ENCODE data around the gene IGF2BP2. TPM values are rescaled to one million over a fixed set of nuclear protein-coding genes. Genes with fewer than 3 reads are reported as not detected.

Gene IGF2BP2
- total RNA-seq, 1 donor from 2014 or later = 9.0 TPM

- DNase-seq (ENCODE audit: low spot score) = no peak
Observed at GRCh38 chr3:185767002-185767688, 57.7 kb downstream of the IGF2BP2 start.

DNA sequence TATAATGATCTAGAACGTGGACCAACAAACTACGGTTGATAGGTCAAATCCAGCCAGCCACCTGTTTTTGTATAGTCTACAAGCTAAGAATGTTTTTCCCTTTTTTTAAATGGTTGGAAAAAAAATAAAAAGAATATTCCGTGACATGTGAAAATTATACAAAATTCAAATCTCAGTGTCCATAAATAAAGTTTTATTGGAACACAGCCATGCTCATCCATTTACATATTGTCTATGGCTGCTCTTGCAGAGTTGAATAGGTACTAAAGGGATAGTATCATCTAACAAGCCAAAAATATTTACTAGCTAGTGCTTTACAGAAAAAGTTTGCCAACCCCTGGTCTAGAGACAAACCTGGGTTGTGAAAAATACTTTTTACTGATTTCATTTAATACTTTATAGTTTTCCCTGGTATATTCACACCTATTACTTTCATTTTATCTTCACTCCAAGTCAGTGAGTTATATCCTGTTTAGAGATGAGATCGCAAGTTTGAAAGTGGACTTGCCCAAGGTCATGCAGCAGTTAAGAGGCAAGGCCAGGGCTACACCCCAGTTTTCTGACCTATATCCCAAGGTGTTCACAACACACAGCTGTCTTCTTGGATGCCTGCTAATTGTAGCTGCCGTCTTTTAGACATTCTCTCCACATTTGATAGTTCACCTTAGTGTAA lies 58.4 kb downstream of the IGF2BP2 start:
- DNase-seq (ENCODE audit: low spot score) = no peak

- DNase-seq (ENCODE audit: low spot score) = no peak
Observed at GRCh38 chr3:185764980-185765370, 59.9 kb downstream of the IGF2BP2 start.

- no peak for DNase-seq (ENCODE audit: low spot score)
Observed at GRCh38 chr3:185764163-185764979, 60.5 kb downstream of the IGF2BP2 start.

GRCh38 chr3:185763347-185764005 lies 61.4 kb downstream of the IGF2BP2 start:
- DNase-seq (ENCODE audit: low spot score) = no peak

DNA sequence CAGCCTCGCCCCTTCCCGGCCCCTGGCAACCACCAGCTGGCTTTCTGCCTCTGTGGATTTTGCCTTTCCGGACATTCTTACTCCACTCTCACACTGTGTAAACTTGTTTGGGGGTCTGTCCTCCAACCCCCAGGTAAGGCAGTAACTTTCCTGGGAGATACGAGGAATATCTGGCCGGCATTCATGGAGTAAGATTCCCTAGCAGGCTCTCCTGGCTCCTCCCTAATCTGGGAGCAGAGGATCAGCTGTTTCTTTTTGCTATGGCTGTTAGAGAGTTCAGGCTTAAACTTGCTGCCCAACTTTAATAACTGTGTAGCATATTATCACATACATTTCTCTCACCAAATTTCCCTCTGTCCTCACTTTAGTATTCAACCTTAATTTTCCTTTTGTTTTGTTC lies 64.3 kb downstream of the IGF2BP2 start:
- DNase-seq (ENCODE audit: low spot score) = no peak

DNA sequence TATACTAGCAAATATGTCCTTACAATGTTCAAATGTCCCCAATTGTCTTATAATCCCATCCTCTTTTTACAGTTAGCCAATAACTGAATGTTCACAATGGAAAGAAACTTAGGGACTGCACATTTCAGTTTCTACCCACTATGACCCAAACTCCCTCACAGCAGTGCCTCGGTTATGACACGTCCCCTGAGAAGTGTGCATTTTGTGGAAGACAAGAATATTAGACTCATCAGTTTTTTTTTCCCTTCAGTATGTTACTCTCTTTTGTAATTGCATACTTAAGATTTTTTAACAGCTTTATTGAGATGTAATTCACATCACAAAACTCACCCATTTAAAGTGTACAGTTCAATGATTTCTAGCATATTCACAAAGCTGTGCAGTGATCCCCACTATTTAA lies 64.8 kb downstream of the IGF2BP2 start:
- DNase-seq (ENCODE audit: low spot score) = no peak

DNA sequence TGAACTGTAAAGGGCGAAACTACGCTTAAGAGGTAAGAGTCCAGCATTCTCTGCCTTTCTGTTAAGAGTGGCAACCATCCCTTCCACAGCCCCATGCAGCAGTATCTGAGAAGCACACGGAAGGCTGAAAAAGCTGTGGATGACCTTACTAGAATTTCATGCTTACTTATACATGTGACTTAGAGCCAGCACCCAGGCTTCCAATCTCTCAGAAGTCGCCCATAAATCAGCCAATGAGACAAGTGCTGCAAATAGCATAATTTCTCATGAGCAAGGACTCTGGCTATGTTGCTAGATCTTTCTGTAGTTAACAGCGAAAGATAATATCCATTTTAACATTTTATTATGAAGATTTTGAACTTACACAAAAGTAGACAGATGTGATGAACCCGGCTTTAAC lies 65.3 kb downstream of the IGF2BP2 start:
- DNase-seq (ENCODE audit: low spot score) = no peak

- no peak for DNase-seq (ENCODE audit: low spot score)
Observed at GRCh38 chr3:185758912-185759311, 65.9 kb downstream of the IGF2BP2 start.

GRCh38 chr3:185757176-185757575 lies 67.7 kb downstream of the IGF2BP2 start:
- DNase-seq (ENCODE audit: low spot score) = no peak

DNA sequence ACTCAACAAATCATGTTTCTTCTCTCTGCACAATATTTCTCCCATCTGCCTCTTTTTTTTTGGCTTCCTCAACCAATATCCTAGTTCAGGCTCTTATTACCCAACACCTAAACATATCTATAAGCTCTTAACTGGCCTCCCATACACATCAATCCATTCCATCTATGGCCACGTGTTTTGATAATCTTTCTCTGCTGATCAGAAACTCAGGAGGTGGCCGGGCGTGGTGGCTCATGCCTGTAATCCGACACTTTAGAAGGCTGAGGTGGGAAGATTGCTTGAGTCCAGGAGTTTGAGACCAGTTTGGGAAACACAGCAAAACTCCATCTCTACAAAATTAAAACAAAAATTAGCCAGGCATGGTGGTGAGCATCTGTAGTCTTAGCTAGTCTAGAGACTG lies 68.4 kb downstream of the IGF2BP2 start:
- DNase-seq (ENCODE audit: low spot score) = no peak

DNA sequence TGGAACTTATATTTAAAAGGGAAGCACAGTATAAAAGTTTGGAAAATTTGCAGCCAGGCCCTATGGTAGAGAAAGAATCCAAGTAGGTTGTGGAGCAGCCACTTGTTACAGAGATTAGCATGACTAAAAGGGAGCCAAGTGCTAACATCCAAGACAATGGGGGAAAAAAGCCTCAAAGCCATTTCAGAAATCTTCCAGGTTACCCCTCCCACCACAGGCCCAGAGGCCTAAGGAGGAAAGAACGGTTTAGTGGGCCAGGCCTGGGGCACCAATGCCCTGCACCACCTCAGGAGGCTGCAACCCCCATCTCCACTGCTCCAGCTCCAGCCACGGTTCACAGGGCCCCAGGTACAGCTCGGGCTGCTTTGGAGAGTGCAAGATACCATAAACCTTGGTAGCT lies 69.9 kb downstream of the IGF2BP2 start:
- DNase-seq (ENCODE audit: low spot score) = no peak

DNA sequence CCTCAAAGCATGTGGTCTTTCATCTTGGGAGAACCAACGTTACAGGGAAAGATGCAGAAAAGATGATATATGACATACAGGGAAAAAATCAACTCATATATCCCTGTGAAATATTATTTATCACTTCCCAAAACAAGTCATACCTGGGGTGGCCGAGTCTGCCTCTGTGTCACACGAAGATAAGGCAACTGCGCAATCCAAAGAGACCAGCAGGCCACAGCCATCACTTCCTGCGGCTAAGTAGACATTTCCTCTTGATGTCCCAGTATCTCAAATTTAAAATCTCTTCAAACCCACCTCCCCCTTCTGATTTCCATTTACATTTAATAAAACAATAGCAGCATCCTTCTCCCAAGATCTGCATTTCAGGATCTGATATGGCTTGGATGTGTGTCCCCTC lies 71.5 kb downstream of the IGF2BP2 start:
- no peak for DNase-seq (ENCODE audit: low spot score)

DNA sequence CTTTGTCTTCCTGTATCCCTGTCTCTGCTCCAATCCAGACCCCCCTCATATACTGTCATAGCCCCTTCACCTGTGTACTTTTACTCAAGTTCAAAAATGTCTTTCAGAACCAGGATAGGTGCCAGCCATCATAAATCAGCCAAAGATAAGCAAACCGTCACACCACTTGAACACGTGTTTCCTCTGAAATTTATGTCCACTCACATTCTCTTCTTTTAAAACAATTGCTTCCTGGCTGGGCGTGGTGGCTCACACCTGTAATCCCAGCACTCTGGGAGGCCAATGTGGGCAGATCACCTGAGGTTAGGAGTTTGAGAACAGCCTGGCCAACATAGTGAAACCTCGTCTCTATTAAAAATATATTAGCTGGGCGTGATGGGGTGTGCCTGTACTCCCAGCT lies 74.1 kb downstream of the IGF2BP2 start:
- DNase-seq (ENCODE audit: low spot score) = no peak

- DNase-seq (ENCODE audit: low spot score) = no peak
Observed at GRCh38 chr3:185750015-185750414, 74.8 kb downstream of the IGF2BP2 start.

- no peak for DNase-seq (ENCODE audit: low spot score)
Observed at GRCh38 chr3:185746470-185746869, 78.4 kb downstream of the IGF2BP2 start.

- DNase-seq (ENCODE audit: low spot score) = no peak
Observed at GRCh38 chr3:185744997-185745843, 79.6 kb downstream of the IGF2BP2 start.

DNA sequence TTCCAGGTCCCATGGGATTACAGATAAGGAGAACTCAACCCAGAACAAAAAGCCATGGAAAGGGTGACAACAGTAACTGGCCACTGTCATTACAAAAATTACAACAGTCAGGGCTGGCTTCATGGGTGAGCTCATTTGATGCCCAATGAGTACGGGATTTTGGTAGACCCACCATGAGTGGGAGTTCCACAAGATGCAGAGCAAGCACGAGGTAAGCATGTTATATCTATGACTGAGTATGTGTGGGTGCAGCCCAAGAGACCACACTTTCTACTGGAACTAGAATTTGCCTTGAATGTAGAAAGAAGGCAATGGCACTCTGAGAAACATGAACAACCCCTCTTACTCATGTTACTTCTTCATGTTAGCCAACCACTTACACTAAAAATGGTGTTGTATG lies 83.3 kb downstream of the IGF2BP2 start:
- DNase-seq (ENCODE audit: low spot score) = no peak

- no peak for DNase-seq (ENCODE audit: low spot score)
Observed at GRCh38 chr3:185740133-185740532, 84.7 kb downstream of the IGF2BP2 start.

- DNase-seq (ENCODE audit: low spot score) = no peak
Observed at GRCh38 chr3:185739264-185739701, 85.6 kb downstream of the IGF2BP2 start.

Measured in mesenteric fat pad (tissue), 1 donor.